ENCODE data around the gene COL13A1. TPM values are rescaled to one million over a fixed set of nuclear protein-coding genes. Genes with fewer than 3 reads are reported as not detected.

The COL13A1 gene
- total and polyA plus RNA-seq, 2 of the 8 experiments (the other 6 are each of a cell fraction or from before 2014, with no cell fraction given): 2.6 to 5.2 TPM

- no peak overlapping the region for H2BK120ac ChIP-seq (replicated peaks; ENCODE audit: low read depth, low read length)
- H3K79me2 ChIP-seq (ENCODE audit: control insufficient read depth in 1 of 2, insufficient read depth in 2 of 2, low read length in 2 of 2): no peaks in the 10 kb centered on the region
- 88% methylated on average over 2 of the region's 2 CpGs; no CpG with 5 or more reads in 1 of the 2 experiments for WGBS, 2 experiments (ENCODE audit: extremely low coverage in 1 of 2, insufficient coverage in 1 of 2, insufficient read length in 1 of 2, insufficient replicate concordance in 2 of 2, low coverage in 1 of 2, low lambda C conversion rate in 2 of 2, missing lambda C conversion rate in 1 of 2)
- H3K4me1 ChIP-seq (replicated peaks in 1 of 4; ENCODE audit: control insufficient read depth in 3 of 4, insufficient read depth in 4 of 4, low read length in 3 of 4): no peaks in the 10 kb centered on the region
- H3K23me2 ChIP-seq (ENCODE audit: low read depth, low read length): no peaks in the 10 kb centered on the region
- H2AK5ac ChIP-seq (ENCODE audit: low read depth, low read length): no peak overlapping the region
- no peak overlapping the region for H2BK15ac ChIP-seq (ENCODE audit: low read length)
- FAIRE-seq (no peak), DNase-seq (ENCODE audit: low read depth in 1 of 2, low spot score in 2 of 2) (no peak)
- no peaks in the 10 kb centered on the region for H3K79me1 ChIP-seq (ENCODE audit: low read depth, low read length)
- H3K4me2 ChIP-seq (ENCODE audit: insufficient read depth in 1 of 2, low read depth in 2 of 2, low read length in 2 of 2): no peak overlapping the region
- H3K36me3 ChIP-seq (ENCODE audit: control insufficient read depth in 2 of 4, insufficient read depth in 4 of 4, low read length in 3 of 4): no peaks in the 10 kb centered on the region
- H2BK5ac ChIP-seq (ENCODE audit: low read depth, low read length): no peak overlapping the region
- H2AFZ ChIP-seq (ENCODE audit: low read length): no peak overlapping the region
- H3K14ac ChIP-seq (ENCODE audit: insufficient read length): no peak overlapping the region
- no peak overlapping the region for H4K8ac ChIP-seq (ENCODE audit: extremely low read depth, insufficient read depth, low read length)
- ChIA-PET CTCF (ENCODE audit: partially characterized antibody) (interaction anchor here (1.1 to 2.1 kb wide), 3 partner anchors 32 to 79 kb away, joined by 3 to 10 read pairs (median 4); no protein-coding TSS in a partner anchor), POLR2A (ENCODE audit: partially characterized antibody) (no interaction called here)
- TF ChIP-seq FOSL1 (IDR thresholded peaks at IDR 0.05; ENCODE audit: insufficient read depth, low read depth, low read length) (no peak), TEAD4 (IDR thresholded peaks at IDR 0.05; ENCODE audit: low read depth, low read length) (no peak), ATF2 (IDR thresholded peaks at IDR 0.05; ENCODE audit: low read length) (no peak), CTBP2 (IDR thresholded peaks at IDR 0.05; ENCODE audit: borderline replicate concordance, insufficient read depth, insufficient read length, low read length) (no peak), POLR2A (IDR thresholded peaks at IDR 0.05; ENCODE audit: control extremely low read depth in 1 of 2, low read depth in 2 of 2, low read length in 2 of 2) (no peak), TAF1 (IDR thresholded peaks at IDR 0.05; ENCODE audit: low read depth, low read length) (no peak), TCF12 (IDR thresholded peaks at IDR 0.05; ENCODE audit: low read depth, low read length) (no peak), SIRT6 (IDR thresholded peaks at IDR 0.05; ENCODE audit: low read length) (no peak)
- H3K27me3 ChIP-seq (replicated peaks in 1 of 4; ENCODE audit: control insufficient read depth in 3 of 4, extremely low read depth in 1 of 4, insufficient read depth in 3 of 4, low read length in 3 of 4): no peaks in the 10 kb centered on the region
- H3K18ac ChIP-seq (ENCODE audit: extremely low read depth, low read length): no peak overlapping the region
- H3K56ac ChIP-seq (replicated peaks; ENCODE audit: insufficient read length, low read depth, low read length): no peak overlapping the region
- no peak overlapping the region for H3K9ac ChIP-seq (replicated peaks in 1 of 4; ENCODE audit: extremely low read depth in 1 of 4, low read depth in 3 of 4, low read length in 3 of 4)
- H4K91ac ChIP-seq (replicated peaks; ENCODE audit: insufficient read length, low read length): no peak overlapping the region
- H3K9me3 ChIP-seq (ENCODE audit: insufficient read depth in 2 of 2, low read depth in 1 of 2, low read length in 1 of 2): 0 out of 4 replicates have a peak, but pooled peaks cover 0 to 3% of the 10 kb centered on the region in 2 experiments
- no peaks in the 10 kb centered on the region for H4K20me1 ChIP-seq (replicated peaks in 1 of 2; ENCODE audit: control insufficient read depth in 1 of 2, insufficient read depth in 2 of 2, low read length in 2 of 2)
- H2BK20ac ChIP-seq (ENCODE audit: low read length): no peak overlapping the region
- no peak overlapping the region for H2BK12ac ChIP-seq (ENCODE audit: low read depth, low read length)
- no peak overlapping the region for H4K5ac ChIP-seq (ENCODE audit: insufficient read length, low read depth, low read length)
- H3K23ac ChIP-seq (ENCODE audit: insufficient read length): no peak overlapping the region
- H3K27ac ChIP-seq (ENCODE audit: low read depth, low read length): no peak overlapping the region
- H3K4ac ChIP-seq (replicated peaks; ENCODE audit: insufficient read length, low read depth, low read length): no peak overlapping the region
- H3K4me3 ChIP-seq (ENCODE audit: extremely low read depth in 1 of 4, insufficient read depth in 2 of 4, low read depth in 3 of 4, low read length in 4 of 4): no peak overlapping the region
Observed at GRCh38 chr10:69996611-69997010, 194.9 kb downstream of the COL13A1 start.

All from H1 (cell line).